WTC11 (cell line): Measurements from ENCODE around the gene GOT2. TPM values are rescaled to one million over a fixed set of nuclear protein-coding genes. Genes with fewer than 3 reads are reported as not detected.
"Not testable (repeated sequence)": the region's sequence is repeated elsewhere in the genome, so short reads cannot be mapped to it uniquely, and the experiment has no call there.

Experiments
- ATAC-seq: fragments of 200-7000 bp; cut with Tn5 transposase; 2 replicates; pipeline ENCODE4 v1.10.0; 2021; ENCODE audit warnings: mild to moderate bottlenecking, moderate library complexity
- CTCF ChIA-PET: fragments of 300-600 bp; sonication (Branson Sonifier 250); formaldehyde crosslinking; loops from one replicate; lab custom pipeline; 2021; ENCODE audit warnings: antibody characterized with exemption; lab: Charles Lee
- POLR2A ChIA-PET: fragments of 350-600 bp; sonication (Branson Sonifier 250); formaldehyde crosslinking; loops from one replicate; lab custom pipeline; 2021; ENCODE audit warnings: antibody characterized with exemption; lab: Charles Lee
- DNase-seq: peaks from one replicate; pipeline ENCODE4 v3.0.0; 2021; ENCODE audit warnings: low spot score
- H3K27ac Mint-ChIP-seq: 2 replicates; pipeline ENCODE4 v1.8.0; 2021; ENCODE audit warnings: mixed read lengths
- H3K27me3 Mint-ChIP-seq: 2 replicates; pipeline ENCODE4 v1.8.0; 2021; ENCODE audit warnings: low read depth, mild to moderate bottlenecking, moderate library complexity, mixed read lengths
- H3K36me3 Mint-ChIP-seq: 2 replicates; pipeline ENCODE4 v1.8.0; 2021; ENCODE audit warnings: mixed read lengths
- H3K4me1 Mint-ChIP-seq: 2 replicates; pipeline ENCODE4 v1.8.0; 2022; ENCODE audit warnings: mixed read lengths
- H3K4me3 Mint-ChIP-seq: 2 replicates; pipeline ENCODE4 v1.8.0; 2021; ENCODE audit warnings: mild to moderate bottlenecking, moderate library complexity, mixed read lengths
- H3K9me3 Mint-ChIP-seq: 2 replicates; pipeline ENCODE4 v1.8.0; 2021; ENCODE audit warnings: mixed read lengths
- CREB1 ChIP-seq: sonication (generic); formaldehyde crosslinking; IDR thresholded peaks from 2 replicates; pipeline ENCODE4 v1.8.0; 2023; ENCODE audit warnings: mild to moderate bottlenecking, missing genetic modification reagents
- CREM ChIP-seq: sonication (generic); formaldehyde crosslinking; IDR thresholded peaks from 2 replicates; pipeline ENCODE4 v1.8.1; 2022; ENCODE audit warnings: mild to moderate bottlenecking, missing genetic modification reagents, moderate library complexity
- ESRRA ChIP-seq: sonication (generic); formaldehyde crosslinking; IDR thresholded peaks from 2 replicates; pipeline ENCODE4 v1.8.1; 2022; ENCODE audit warnings: mild to moderate bottlenecking, missing genetic modification reagents, borderline replicate concordance
- FOXJ3 ChIP-seq: sonication (generic); formaldehyde crosslinking; IDR thresholded peaks from 2 replicates; pipeline ENCODE4 v1.9.0; 2021; ENCODE audit warnings: missing genetic modification reagents, mild to moderate bottlenecking, borderline replicate concordance
- GABPB1 ChIP-seq: sonication (generic); formaldehyde crosslinking; IDR thresholded peaks from 2 replicates; pipeline ENCODE4 v1.8.1; 2023; ENCODE audit warnings: mild to moderate bottlenecking, missing genetic modification reagents
- RELA ChIP-seq: sonication (generic); formaldehyde crosslinking; IDR thresholded peaks from 2 replicates; pipeline ENCODE4 v1.8.1; 2022; ENCODE audit warnings: missing genetic modification reagents, mild to moderate bottlenecking, borderline replicate concordance
- SMAD3 ChIP-seq: sonication (generic); formaldehyde crosslinking; IDR thresholded peaks from 2 replicates; pipeline ENCODE4 v1.8.0; 2022; ENCODE audit warnings: missing genetic modification reagents, mild to moderate bottlenecking, borderline replicate concordance
- SOX15 ChIP-seq: fragments of 250-450 bp; sonication (Bioruptor Pico); IDR thresholded peaks from 2 replicates; pipeline ENCODE4 v1.9.0; 2021; ENCODE audit warnings: mild to moderate bottlenecking
- TEAD1 ChIP-seq: sonication (generic); formaldehyde crosslinking; IDR thresholded peaks from 2 replicates; pipeline ENCODE4 v1.8.0; 2022; ENCODE audit warnings: mild to moderate bottlenecking, missing genetic modification reagents
- ZNF232 ChIP-seq: sonication (generic); formaldehyde crosslinking; IDR thresholded peaks from 2 replicates; pipeline ENCODE4 v1.8.0; 2022; ENCODE audit warnings: mild to moderate bottlenecking, missing genetic modification reagents
- ZNF671 ChIP-seq: fragments of 250-450 bp; sonication (Bioruptor Pico); IDR thresholded peaks from 2 replicates; pipeline ENCODE4 v1.8.0; 2021; ENCODE audit warnings: mild to moderate bottlenecking
- total RNA-seq: library from RNA; stranded (reverse); gene quantifications from 3 replicates; pipeline ENCODE4 v1.2.3, GENCODE V29; 2021
- TF ChIP-seq, protein P1 (sequence below): sonication (generic); formaldehyde crosslinking; IDR thresholded peaks from 2 replicates; pipeline ENCODE4 v1.8.0; 2023; ENCODE audit warnings: missing genetic modification reagents, mild to moderate bottlenecking, borderline replicate concordance
- TF ChIP-seq, protein P2 (sequence below): sonication (generic); formaldehyde crosslinking; IDR thresholded peaks from 2 replicates; pipeline ENCODE4 v1.8.0; 2022; ENCODE audit warnings: mild to moderate bottlenecking, missing genetic modification reagents
- TF ChIP-seq, protein P3 (sequence below): sonication (generic); formaldehyde crosslinking; IDR thresholded peaks from 2 replicates; pipeline ENCODE4 v1.8.1; 2022; ENCODE audit warnings: low read depth, mild to moderate bottlenecking, moderate library complexity, missing genetic modification reagents, borderline replicate concordance
- TF ChIP-seq, protein P4 (sequence below): sonication (generic); formaldehyde crosslinking; IDR thresholded peaks from 2 replicates; pipeline ENCODE4 v1.8.0; 2022; ENCODE audit warnings: mild to moderate bottlenecking, missing genetic modification reagents
- TF ChIP-seq, protein P5 (sequence below): fragments of 250-450 bp; sonication (Bioruptor Pico); IDR thresholded peaks from 2 replicates; pipeline ENCODE4 v1.9.0; 2021; ENCODE audit warnings: moderate library complexity, mild to moderate bottlenecking, inconsistent platforms, borderline replicate concordance
- TF ChIP-seq, protein P6 (sequence below): sonication (generic); formaldehyde crosslinking; IDR thresholded peaks from 2 replicates; pipeline ENCODE4 v1.8.1; 2023; ENCODE audit warnings: mild to moderate bottlenecking, missing genetic modification reagents, moderate library complexity

Gene GOT2
- total RNA-seq, 1 experiment from 2014 or later = 192 TPM

DNA sequence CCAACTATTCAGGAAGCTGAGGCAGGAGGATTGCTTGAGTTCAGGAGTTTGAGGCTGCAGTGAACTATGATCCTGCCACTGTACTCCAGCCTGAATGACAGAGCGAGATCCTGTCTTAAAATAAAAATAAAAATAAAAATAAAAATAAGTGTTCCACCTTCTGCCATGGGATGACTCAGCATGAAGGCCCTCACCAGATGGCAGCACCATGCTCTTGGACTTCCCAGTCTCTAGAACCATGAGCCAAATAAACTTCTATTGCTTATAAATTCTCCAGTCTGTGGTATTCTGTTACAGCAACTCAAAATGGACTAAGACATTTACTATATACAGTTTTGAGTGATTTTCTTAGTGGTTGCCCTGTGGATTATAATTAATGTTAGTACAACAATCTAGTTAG is 41.7 kb downstream of the GOT2 start (continued):
- TF ChIP-seq CREB1 (CRISPR knock-in tag) (no peak), GABPB1 (CRISPR knock-in tag) (no peak)

DNA sequence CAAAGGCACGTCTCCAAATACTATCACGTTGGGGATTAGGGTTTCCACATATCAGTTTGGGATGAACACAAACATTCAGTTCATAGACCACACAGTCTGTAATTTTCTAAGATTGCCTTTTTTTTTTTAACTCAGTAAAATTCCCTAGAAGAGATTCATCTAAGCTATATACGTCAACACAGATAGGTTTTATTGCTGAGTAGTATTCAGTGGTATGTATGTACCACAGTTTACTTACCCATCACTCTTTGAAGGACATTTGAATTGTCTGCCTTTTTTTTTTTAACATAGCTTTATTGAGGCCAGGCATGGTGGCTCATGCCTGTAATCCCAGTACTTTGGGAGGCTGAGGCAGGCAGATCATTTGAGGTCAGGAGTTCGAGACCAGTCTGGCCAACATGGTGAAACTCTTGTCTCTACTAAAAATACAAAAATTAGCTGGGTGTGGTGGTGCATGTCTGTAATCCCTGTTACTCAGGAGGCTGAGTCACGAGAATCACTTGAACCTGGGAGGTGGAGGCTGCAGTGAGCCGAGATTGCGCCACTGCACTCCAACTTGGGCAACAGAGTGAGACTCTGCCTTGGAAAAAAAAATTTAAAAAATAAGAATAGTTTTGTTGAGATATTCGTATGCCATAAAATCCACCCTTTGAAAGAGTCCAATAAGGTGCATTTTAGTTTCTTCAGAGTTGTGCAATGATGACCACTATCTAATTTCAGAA is 47.0 kb downstream of the GOT2 start:
- H3K36me3 Mint-ChIP-seq, POLR2A ChIA-PET, ATAC-seq, H3K4me1 Mint-ChIP-seq, H3K4me3 Mint-ChIP-seq, DNase-seq, H3K27me3 Mint-ChIP-seq, H3K27ac Mint-ChIP-seq: not testable (repeated sequence)
- CTCF ChIA-PET = interaction anchor here (1.6 kb wide), 1 partner anchor 69 kb away, joined by 5 read pairs; no protein-coding TSS in a partner anchor
- H3K9me3 Mint-ChIP-seq = peaks cover 10% of the 10 kb centered on the region

DNA sequence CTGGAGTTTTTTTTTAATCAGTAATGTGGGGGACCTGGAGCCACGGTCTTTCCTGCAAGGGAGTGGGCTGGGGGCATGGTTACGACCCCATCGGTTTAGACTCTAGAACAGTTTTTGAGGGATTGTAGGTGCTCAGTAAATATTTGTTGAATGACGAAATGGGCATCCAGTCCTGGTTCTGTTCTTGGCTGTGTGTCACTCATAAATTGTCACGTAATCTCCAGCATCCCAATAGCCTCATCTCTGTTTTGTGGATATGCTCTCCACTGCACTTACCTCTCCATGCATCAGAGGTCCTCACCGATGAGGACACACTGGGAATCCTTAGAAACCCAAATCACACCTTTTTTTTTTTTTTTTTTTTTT is 49.0 kb downstream of the GOT2 start:
- Mint-ChIP-seq H3K36me3 (no peaks in the 10 kb centered on the region), H3K4me1 (peaks cover 10% of the 10 kb centered on the region)
- TF ChIP-seq CREM = no peak
- TF ChIP-seq, protein P1, sequence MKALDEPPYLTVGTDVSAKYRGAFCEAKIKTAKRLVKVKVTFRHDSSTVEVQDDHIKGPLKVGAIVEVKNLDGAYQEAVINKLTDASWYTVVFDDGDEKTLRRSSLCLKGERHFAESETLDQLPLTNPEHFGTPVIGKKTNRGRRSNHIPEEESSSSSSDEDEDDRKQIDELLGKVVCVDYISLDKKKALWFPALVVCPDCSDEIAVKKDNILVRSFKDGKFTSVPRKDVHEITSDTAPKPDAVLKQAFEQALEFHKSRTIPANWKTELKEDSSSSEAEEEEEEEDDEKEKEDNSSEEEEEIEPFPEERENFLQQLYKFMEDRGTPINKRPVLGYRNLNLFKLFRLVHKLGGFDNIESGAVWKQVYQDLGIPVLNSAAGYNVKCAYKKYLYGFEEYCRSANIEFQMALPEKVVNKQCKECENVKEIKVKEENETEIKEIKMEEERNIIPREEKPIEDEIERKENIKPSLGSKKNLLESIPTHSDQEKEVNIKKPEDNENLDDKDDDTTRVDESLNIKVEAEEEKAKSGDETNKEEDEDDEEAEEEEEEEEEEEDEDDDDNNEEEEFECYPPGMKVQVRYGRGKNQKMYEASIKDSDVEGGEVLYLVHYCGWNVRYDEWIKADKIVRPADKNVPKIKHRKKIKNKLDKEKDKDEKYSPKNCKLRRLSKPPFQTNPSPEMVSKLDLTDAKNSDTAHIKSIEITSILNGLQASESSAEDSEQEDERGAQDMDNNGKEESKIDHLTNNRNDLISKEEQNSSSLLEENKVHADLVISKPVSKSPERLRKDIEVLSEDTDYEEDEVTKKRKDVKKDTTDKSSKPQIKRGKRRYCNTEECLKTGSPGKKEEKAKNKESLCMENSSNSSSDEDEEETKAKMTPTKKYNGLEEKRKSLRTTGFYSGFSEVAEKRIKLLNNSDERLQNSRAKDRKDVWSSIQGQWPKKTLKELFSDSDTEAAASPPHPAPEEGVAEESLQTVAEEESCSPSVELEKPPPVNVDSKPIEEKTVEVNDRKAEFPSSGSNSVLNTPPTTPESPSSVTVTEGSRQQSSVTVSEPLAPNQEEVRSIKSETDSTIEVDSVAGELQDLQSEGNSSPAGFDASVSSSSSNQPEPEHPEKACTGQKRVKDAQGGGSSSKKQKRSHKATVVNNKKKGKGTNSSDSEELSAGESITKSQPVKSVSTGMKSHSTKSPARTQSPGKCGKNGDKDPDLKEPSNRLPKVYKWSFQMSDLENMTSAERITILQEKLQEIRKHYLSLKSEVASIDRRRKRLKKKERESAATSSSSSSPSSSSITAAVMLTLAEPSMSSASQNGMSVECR (CRISPR knock-in tag) = no peak
- TF ChIP-seq, protein P2, sequence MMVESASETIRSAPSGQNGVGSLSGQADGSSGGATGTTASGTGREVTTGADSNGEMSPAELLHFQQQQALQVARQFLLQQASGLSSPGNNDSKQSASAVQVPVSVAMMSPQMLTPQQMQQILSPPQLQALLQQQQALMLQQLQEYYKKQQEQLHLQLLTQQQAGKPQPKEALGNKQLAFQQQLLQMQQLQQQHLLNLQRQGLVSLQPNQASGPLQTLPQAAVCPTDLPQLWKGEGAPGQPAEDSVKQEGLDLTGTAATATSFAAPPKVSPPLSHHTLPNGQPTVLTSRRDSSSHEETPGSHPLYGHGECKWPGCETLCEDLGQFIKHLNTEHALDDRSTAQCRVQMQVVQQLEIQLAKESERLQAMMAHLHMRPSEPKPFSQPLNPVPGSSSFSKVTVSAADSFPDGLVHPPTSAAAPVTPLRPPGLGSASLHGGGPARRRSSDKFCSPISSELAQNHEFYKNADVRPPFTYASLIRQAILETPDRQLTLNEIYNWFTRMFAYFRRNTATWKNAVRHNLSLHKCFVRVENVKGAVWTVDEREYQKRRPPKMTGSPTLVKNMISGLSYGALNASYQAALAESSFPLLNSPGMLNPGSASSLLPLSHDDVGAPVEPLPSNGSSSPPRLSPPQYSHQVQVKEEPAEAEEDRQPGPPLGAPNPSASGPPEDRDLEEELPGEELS (CRISPR knock-in tag) = no peak
- no peak for TF ChIP-seq SOX15
- TF ChIP-seq ESRRA (CRISPR knock-in tag) = no peak
- TF ChIP-seq, all 79 proteins: peak for 0
- H3K27me3 Mint-ChIP-seq = no peaks in the 10 kb centered on the region; the same call in 1 of the 2 replicates
- no peak for DNase-seq
- no peak for ATAC-seq
- H3K9me3 Mint-ChIP-seq = no peaks in the 10 kb centered on the region
- POLR2A ChIA-PET = interaction anchor here (0.8 to 1.3 kb wide), 2 partner anchors 54 to 169 kb away, joined by 3 to 4 read pairs; partner anchors contain the start of gene SETD6
- peak overlapping the region; percentile 88 for H3K4me3 Mint-ChIP-seq
- no peak overlapping the region for H3K27ac Mint-ChIP-seq
- CTCF ChIA-PET = interaction anchor here (0.7 to 3.0 kb wide), 6 partner anchors 24 to 385 kb away, joined by 3 to 36 read pairs (median 3); partner anchors contain the start of genes GOT2 and NDRG4

DNA sequence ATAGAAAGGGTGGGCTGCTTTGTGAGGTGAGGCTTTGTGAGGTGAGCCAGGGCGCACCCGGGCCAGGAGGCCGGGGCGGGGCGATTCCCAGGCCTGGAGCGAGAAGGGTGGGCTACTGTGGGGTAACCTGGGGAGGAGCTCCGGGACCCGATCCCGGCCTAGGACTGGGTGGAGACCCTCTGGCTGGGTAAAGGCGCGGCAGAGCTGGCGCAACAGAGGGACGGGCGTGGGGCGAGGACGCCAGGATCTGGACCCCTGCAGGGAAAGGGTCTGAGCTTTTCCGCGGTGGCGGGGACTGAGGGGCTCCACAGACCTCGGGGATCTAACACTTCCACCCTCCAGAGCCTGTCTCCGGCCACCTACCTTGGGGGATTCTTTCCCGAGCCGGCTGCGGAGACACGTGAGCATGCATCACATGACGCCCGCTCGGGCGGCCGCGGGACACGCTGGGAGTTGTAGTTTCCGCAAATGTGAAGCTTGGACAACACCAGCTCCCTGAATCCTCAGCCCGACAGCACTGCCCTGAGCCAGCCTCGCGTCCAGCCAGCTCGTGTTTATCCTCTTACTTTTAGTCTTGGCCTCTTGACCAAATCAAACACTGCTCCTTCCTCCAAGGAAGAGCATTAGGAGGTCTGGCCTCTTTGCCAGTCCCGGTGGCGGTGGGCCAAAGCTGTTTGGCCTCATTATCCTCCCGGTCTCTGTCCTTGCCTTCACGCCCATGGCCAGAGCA is 49.6 kb downstream of the GOT2 start, which contains the start of gene SLC38A7:
Gene SLC38A7, minus strand, starts transcription at position 417 of the 730 bp plus-strand sequence. CDS start 4,644 bp downstream, outside the sequence.
- POLR2A ChIA-PET = interaction anchor here (0.8 to 1.3 kb wide), 2 partner anchors 54 to 169 kb away, joined by 3 to 4 read pairs; partner anchors contain the start of gene SETD6
- TF ChIP-seq ZNF232 (no peak), RELA (CRISPR knock-in tag) (no peak), ZNF671 (CRISPR knock-in tag) (no peak), FOXJ3 (CRISPR knock-in tag) (no peak), TEAD1 (CRISPR knock-in tag) (no peak), SMAD3 (CRISPR knock-in tag) (no peak)
- TF ChIP-seq, protein P3, sequence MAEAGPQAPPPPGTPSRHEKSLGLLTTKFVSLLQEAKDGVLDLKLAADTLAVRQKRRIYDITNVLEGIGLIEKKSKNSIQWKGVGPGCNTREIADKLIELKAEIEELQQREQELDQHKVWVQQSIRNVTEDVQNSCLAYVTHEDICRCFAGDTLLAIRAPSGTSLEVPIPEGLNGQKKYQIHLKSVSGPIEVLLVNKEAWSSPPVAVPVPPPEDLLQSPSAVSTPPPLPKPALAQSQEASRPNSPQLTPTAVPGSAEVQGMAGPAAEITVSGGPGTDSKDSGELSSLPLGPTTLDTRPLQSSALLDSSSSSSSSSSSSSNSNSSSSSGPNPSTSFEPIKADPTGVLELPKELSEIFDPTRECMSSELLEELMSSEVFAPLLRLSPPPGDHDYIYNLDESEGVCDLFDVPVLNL (CRISPR knock-in tag) = no peak
- TF ChIP-seq, protein P4, sequence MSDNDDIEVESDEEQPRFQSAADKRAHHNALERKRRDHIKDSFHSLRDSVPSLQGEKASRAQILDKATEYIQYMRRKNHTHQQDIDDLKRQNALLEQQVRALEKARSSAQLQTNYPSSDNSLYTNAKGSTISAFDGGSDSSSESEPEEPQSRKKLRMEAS (CRISPR knock-in tag) = no peak
- TF ChIP-seq, protein P5, sequence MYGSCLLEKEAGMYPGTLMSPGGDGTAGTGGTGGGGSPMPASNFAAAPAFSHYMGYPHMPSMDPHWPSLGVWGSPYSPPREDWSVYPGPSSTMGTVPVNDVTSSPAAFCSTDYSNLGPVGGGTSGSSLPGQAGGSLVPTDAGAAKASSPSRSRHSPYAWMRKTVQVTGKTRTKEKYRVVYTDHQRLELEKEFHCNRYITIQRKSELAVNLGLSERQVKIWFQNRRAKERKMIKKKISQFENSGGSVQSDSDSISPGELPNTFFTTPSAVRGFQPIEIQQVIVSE = no peak
- TF ChIP-seq, protein P6, sequence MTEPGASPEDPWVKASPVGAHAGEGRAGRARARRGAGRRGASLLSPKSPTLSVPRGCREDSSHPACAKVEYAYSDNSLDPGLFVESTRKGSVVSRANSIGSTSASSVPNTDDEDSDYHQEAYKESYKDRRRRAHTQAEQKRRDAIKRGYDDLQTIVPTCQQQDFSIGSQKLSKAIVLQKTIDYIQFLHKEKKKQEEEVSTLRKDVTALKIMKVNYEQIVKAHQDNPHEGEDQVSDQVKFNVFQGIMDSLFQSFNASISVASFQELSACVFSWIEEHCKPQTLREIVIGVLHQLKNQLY (CRISPR knock-in tag) = no peak

More for the DNA sequence above, 49.6 kb downstream of the GOT2 start, which contains the start of gene SLC38A7:
- peak; percentile 89 for DNase-seq
- CTCF ChIA-PET = interaction anchor here (0.8 to 3.0 kb wide), 6 partner anchors 24 to 385 kb away, joined by 3 to 36 read pairs (median 3); partner anchors contain the start of genes GOT2 and NDRG4
- H3K36me3 Mint-ChIP-seq = peaks cover 3% of the 10 kb centered on the region; the same call in 1 of the 2 replicates
- H3K4me1 Mint-ChIP-seq = peaks cover 10% of the 10 kb centered on the region
- peak; percentile 95 for ATAC-seq
- peak within 1 kb of the TSS; percentile 27; the same call in 1 of the 2 replicates for H3K27ac Mint-ChIP-seq
- H3K4me3 Mint-ChIP-seq = peak within 1 kb of the TSS; percentile 88
- no peaks in the 10 kb centered on the region; the same call in 1 of the 2 replicates for H3K27me3 Mint-ChIP-seq
- no peaks in the 10 kb centered on the region for H3K9me3 Mint-ChIP-seq
